Skeletal muscle tissue (tissue), 5 donors: Measurements from ENCODE around the gene FRMD3. TPM values are rescaled to one million over a fixed set of nuclear protein-coding genes. Genes with fewer than 3 reads are reported as not detected.

ENCODE experiments used
- H3K27ac ChIP-seq: one replicate; pipeline ENCODE4 v1.7.0; 2013; ENCODE audit warnings: mild to moderate bottlenecking, low read depth, low read length, inconsistent platforms
- H3K27me3 ChIP-seq, 3 donors: one replicate each; pipeline ENCODE4 v1.7.0; 2013; ENCODE audit warnings: low read length in 3 of 3; ENCODE audit not compliant: control insufficient read depth in 3 of 3, insufficient read depth in 3 of 3
- H3K36me3 ChIP-seq, 3 donors: one replicate each; pipeline ENCODE4 v1.7.0; 2013; ENCODE audit warnings: low read length in 3 of 3; ENCODE audit not compliant: control insufficient read depth in 3 of 3, insufficient read depth in 3 of 3
- H3K4me1 ChIP-seq, 3 donors: one replicate each; pipeline ENCODE4 v1.7.0; 2013; ENCODE audit warnings: low read length in 3 of 3, mild to moderate bottlenecking in 3 of 3; ENCODE audit not compliant: control insufficient read depth in 3 of 3, insufficient read depth in 3 of 3
- H3K4me3 ChIP-seq, 3 donors: one replicate each; pipeline ENCODE4 v1.7.0; 2013; ENCODE audit warnings: low read length in 3 of 3
- H3K9ac ChIP-seq, 3 donors: one replicate each; pipeline ENCODE4 v1.7.0; 2013; ENCODE audit warnings: low read length in 3 of 3, mild to moderate bottlenecking in 3 of 3, moderate library complexity in 2 of 3, low read depth in 1 of 3
- H3K9me3 ChIP-seq, 3 donors: one replicate each; pipeline ENCODE4 v1.7.0; 2013; ENCODE audit warnings: low read length in 3 of 3; ENCODE audit not compliant: control insufficient read depth in 3 of 3
- small RNA-seq: library from RNA; depleted of rRNA; stranded (forward); fragments of <200 nt; gene quantifications from one replicate; pipeline ENCODE3, GENCODE V24; 2014
- total RNA-seq: library from RNA; depleted of rRNA; stranded (reverse); fragments of >200 nt; gene quantifications from one replicate; pipeline ENCODE4 v1.2.3, GENCODE V29; 2014
- donor health status: Osteomylitis.

Gene FRMD3
- total RNA-seq, 1 donor from 2014 or later, result 27.7 TPM

DNA sequence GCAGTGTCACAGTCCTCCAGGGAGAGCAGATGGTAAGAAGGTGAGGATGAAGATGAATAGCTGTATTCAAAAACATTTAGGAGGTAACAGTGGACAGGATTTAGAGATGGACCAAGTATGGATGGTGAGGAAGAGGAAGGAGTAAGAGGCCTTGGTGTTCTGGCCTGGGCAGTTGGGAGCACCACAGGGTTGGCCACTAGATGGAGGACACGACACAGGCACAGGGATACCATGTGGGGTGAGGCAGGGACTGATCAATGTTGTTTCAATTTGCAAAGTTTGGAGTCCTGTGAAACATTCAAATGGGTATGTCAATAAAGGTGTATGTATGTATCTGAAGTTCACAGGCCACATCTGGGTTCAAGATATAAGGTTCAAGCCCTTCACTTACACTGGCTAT, 334.2 kb downstream of the FRMD3 start:
- Histone ChIP-seq H3K9ac (no peak overlapping the region), H3K9me3 (no peaks in the 10 kb centered on the region), H3K27ac (no peak overlapping the region), H3K4me3 (no peak overlapping the region), H3K27me3 (no peaks in the 10 kb centered on the region), H3K4me1 (no peaks in the 10 kb centered on the region), H3K36me3 (no peaks in the 10 kb centered on the region)

DNA sequence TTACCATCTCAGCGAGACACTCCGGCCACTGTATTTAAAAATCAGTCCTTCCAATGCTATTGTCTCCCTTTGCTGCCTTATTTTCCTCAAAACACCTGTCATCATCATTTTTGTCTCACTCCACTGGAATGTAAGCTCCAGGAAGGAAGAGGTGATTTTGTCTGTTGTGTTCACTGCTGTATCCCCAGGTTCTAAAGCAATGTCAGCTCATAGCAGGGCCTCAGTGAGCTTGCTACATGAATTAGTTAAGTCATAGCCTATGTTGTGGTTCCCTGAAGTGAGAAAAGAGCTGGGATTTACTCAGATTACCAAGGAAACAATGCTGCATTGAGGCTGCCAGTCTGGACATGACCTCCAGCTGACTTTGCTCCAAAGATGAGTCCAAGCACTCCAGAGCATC, 337.7 kb downstream of the FRMD3 start:
- Histone ChIP-seq H3K36me3 (no peaks in the 10 kb centered on the region), H3K27ac (no peak overlapping the region), H3K27me3 (peaks cover 0 to 12% (median 0%) of the 10 kb centered on the region in 3 donors), H3K9ac (no peak overlapping the region), H3K9me3 (no peaks in the 10 kb centered on the region), H3K4me3 (no peak overlapping the region), H3K4me1 (no peaks in the 10 kb centered on the region)

DNA sequence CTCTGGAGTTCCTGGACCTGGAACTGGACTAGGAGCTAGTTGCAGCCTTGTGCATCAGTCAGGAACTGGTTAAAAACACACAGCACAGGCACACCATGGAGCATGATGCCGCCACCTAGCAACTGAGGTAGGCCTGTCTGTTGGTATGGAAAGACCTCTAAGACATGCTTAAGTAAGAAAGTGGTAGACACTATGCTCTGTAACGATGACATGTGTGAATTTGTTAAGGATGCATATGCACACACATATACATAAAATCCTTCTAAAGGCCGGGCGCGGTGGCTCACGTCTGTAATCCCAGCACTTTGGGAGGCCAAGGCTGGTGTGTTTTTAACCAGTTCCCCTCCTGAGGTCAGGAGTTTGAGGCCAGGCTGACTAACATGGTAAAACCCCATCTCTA, 338.4 kb downstream of the FRMD3 start:
- no peak overlapping the region for H3K9ac ChIP-seq
- no peaks in the 10 kb centered on the region for H3K4me1 ChIP-seq
- no peaks in the 10 kb centered on the region for H3K36me3 ChIP-seq
- peaks cover 0 to 12% (median 0%) of the 10 kb centered on the region in 3 donors for H3K27me3 ChIP-seq
- H3K4me3 ChIP-seq, result no peak overlapping the region
- no peaks in the 10 kb centered on the region for H3K9me3 ChIP-seq
- H3K27ac ChIP-seq, result no peak overlapping the region

DNA sequence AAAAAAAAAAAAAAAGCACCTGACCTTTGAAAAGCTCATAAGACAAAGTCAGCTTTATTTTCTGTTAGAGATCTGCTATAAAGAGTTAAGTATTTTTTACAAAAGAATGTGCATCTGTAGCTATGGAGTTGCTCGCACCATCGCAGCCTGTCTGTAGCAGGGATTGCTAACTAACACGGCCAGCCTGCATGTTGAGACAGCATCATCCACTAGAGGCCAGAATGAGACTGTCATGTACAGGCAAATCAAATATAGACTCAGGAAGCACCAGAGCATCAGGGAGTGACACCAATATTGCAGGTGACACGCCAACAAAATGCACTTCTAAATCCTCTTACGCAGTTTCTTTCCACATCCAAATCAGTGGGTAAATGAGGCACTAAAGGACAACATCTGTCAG, 339.0 kb downstream of the FRMD3 start:
- H3K36me3 ChIP-seq, result no peaks in the 10 kb centered on the region
- H3K9me3 ChIP-seq, result no peaks in the 10 kb centered on the region
- H3K27ac ChIP-seq, result no peak overlapping the region
- no peaks in the 10 kb centered on the region for H3K4me1 ChIP-seq
- no peak overlapping the region for H3K9ac ChIP-seq
- H3K4me3 ChIP-seq, result no peak overlapping the region
- peaks cover 0 to 12% (median 0%) of the 10 kb centered on the region in 3 donors for H3K27me3 ChIP-seq

DNA sequence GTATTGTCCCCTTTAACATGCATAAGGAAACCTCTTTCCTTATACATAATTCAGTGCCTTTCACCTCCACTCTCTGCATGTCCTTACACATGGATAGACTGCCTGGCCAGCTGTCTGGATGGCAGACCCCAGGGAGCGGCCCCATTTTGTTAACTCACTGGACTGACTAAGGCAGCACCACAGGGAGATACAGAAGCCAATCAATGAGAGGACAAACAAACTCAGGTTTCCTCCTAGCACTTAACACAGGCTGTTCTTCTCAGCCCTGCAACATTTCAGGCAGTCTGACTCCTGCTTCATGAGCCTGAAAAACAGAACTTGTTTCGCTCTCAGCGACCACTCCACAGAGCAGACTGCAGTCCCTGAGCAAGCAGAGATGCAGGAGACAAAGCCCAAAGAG, 339.8 kb downstream of the FRMD3 start:
- Histone ChIP-seq H3K9ac (no peak overlapping the region), H3K36me3 (no peaks in the 10 kb centered on the region), H3K27ac (no peak overlapping the region), H3K4me1 (no peaks in the 10 kb centered on the region), H3K4me3 (no peak overlapping the region), H3K27me3 (peaks cover 0 to 12% (median 0%) of the 10 kb centered on the region in 3 donors), H3K9me3 (no peaks in the 10 kb centered on the region)

DNA sequence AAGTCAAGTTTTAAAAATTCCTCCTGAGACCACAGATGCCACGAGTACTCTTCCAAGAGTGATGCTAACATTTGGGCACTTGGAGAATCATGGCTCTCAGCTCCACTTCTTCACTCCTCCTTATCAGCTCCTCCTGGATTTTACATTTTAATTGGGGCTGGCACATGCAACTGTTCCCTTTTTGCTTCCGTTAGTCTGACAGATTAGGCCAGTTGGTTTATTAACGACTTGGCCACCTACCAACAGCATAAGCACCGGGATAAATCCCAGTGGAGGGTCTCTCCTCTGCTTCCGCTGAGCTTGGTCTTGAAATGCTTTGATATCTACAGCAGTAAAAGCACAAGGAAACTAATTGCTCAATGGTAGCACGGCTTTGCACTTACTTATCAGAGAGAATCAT, 340.6 kb downstream of the FRMD3 start:
- Histone ChIP-seq H3K9me3 (no peaks in the 10 kb centered on the region), H3K9ac (no peak overlapping the region), H3K4me1 (no peaks in the 10 kb centered on the region), H3K4me3 (no peak overlapping the region), H3K27ac (no peak overlapping the region), H3K27me3 (peaks cover 0 to 12% (median 0%) of the 10 kb centered on the region in 3 donors), H3K36me3 (no peaks in the 10 kb centered on the region)

DNA sequence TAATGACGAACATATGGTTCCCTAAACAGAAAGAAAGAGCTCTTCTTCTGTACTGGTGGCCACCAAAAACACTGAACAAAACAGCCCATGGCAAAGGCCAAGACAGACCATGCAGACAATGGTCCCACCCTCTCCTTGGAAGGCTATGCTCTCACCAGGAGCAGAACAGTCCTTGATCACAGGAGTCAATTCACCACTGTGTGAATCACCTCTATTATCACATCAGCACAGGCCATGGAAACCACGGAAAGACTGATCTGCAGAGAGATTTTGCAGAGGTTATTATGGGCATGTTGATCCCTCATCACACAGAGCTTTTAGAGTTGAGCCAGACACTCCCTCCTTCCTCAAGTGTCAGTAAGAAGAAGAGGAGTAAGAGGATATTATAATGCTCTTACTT, 341.3 kb downstream of the FRMD3 start:
- no peak overlapping the region for H3K4me3 ChIP-seq
- H3K36me3 ChIP-seq, result no peaks in the 10 kb centered on the region
- H3K27ac ChIP-seq, result no peak overlapping the region
- no peaks in the 10 kb centered on the region for H3K9me3 ChIP-seq
- no peak overlapping the region for H3K9ac ChIP-seq
- H3K4me1 ChIP-seq, result no peaks in the 10 kb centered on the region
- peaks cover 0 to 12% (median 0%) of the 10 kb centered on the region in 3 donors for H3K27me3 ChIP-seq

Small RNA genes within 50 kb of the gene (small RNA-seq; reads per million reads assigned to genes)
- not detected for gene AL137847.3
- gene RN7SKP242, result not detected
- gene RNU4-29P, result not detected

Other genes with a start within 250 kb of the FRMD3 start
- 3.1 TPM for gene IDNK, start 84.7 kb upstream of the FRMD3 start, total RNA-seq
- gene UBQLN1, start 169.6 kb upstream of the FRMD3 start, total RNA-seq, result 92.4 TPM